GM12874 (cell line): ENCODE data around the gene SERPINC1.
A peak's percentile ranks its signal among the peaks of the same experiment; 100 is the strongest.

Experiments
- TF ChIP-seq, protein P1 (sequence below): IDR thresholded peaks from 2 replicates; pipeline ENCODE4 v1.5.1; 2011; ENCODE audit warnings: low read depth, mild to moderate bottlenecking, control low read depth, low read length, moderate library complexity; ENCODE audit not compliant: insufficient read depth

Gene SERPINC1

DNA sequence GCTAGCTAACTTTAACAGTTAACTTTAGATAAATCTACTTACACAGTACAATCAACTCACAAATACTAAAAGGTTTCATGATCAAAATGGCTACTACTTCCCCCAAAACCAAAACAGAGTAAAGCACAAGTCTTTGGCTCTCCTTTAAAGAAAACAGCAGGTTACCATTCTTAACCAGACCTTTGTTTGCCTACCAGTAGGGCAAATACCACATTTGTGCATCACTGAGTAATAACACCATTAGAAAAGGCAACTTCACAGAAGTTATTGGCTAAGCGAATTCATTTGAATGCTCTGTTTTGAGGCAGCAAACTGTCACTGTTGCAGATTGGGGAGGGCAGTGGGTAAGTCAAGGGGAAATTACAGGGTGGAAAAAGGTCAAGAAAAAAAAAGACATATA is 17.3 kb upstream of the SERPINC1 start:
- TF ChIP-seq, protein P1, sequence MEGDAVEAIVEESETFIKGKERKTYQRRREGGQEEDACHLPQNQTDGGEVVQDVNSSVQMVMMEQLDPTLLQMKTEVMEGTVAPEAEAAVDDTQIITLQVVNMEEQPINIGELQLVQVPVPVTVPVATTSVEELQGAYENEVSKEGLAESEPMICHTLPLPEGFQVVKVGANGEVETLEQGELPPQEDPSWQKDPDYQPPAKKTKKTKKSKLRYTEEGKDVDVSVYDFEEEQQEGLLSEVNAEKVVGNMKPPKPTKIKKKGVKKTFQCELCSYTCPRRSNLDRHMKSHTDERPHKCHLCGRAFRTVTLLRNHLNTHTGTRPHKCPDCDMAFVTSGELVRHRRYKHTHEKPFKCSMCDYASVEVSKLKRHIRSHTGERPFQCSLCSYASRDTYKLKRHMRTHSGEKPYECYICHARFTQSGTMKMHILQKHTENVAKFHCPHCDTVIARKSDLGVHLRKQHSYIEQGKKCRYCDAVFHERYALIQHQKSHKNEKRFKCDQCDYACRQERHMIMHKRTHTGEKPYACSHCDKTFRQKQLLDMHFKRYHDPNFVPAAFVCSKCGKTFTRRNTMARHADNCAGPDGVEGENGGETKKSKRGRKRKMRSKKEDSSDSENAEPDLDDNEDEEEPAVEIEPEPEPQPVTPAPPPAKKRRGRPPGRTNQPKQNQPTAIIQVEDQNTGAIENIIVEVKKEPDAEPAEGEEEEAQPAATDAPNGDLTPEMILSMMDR = no peak

DNA sequence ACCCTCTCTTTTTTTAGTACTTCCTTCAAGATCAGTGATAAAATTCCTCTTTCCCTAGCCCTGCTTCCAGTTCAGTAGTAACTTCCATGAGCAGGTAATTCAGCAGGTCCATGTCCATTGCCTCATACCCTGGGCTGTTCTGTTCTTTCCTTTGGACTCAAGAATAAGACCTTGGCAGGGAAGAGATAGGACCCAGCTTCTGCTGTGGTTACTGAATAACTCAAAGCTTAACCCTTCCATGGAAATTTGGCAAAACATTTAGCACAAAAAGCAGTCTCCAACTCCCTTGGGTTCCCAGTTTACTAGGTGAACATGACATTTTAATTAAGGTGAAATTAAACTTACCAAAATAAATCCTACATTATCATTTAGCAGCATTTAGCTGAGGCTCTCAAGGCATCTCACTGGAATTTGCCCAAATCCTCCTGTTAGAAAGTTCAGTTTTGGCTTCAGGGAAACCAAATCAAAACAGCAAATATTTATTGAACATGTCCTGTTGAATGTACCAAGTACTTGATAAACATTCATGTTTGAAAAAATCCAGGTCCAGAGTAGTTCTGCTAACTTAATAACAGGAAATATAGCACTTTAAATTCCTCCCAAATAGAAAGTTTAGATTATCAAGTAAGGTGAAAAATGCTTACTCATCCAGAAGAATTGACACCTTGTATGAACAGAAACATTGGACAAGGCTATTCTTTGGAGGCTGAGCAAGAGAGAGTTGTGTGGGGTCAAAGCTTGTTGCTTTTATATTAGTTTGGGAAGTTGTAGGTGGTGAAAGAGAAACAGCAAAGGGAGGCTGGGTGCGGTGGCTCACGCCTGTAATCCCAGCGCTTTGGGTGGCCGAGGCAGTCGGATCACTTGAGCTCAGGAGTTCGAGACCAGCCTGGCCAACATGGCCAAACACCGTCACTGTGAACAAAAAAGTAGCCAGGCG is 8.4 kb upstream of the SERPINC1 start:
- TF ChIP-seq, protein P1 = no peak

DNA sequence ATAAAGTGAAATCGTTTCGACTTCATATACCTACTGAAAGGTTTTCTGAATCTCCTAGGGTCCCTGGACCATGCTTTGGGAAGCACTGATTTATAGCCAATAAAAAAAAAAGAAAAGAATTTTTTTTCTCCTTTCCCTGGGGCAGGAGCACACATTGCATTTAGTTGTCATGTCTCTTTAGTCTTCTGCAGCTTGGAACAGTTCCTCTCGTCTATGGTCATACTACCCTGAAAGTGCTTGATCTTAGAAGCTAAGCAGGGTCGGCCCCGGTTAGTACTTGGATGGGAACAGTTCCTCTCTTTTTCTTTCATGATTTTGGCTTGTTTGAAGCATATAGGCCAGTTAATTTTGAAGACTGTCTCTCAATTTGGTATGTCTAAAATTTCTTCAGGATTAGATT is 3.7 kb upstream of the SERPINC1 start:
- TF ChIP-seq, protein P1 = no peak

DNA sequence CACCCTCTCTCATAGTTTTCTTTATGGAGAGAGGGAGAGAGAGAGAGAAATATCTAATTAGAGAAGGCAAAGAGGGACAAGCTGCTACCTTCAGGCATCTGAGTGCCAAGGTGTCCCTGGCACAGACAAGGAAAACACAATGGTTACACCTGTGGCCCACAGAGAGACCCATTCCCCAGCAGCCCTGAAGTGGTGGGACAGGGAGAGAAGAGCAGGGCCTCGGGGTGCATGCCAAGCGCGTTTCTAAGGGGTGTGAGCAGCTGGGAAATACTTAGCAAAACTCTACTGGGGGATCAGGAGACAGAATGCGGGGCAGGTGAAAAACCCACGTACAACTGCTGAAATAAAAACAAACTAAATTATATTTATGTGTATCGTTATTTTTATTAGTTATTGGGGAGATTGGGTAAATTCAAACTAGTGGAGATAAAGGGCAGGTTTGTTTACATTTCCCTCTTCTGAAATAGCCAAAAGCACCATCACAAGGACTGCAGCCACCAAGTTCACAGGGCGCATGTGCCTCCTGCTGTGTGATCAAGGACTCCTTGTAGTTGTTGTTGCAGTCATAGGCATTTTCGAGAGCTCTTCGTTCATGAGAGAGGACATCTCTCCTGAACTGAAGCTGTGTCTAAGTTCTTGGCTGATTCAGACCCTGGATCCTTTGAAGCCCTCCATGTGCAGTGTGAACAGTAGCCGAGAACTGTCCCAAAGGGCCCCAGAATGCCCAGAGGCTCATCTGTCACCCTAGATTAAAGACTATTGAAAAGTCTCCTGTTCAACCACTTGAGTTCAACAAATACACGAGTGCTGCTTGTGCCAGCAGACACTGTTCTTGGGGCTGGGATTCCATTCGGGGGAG is 737 bp upstream of the SERPINC1 start:
- TF ChIP-seq, protein P1 = no peak

DNA sequence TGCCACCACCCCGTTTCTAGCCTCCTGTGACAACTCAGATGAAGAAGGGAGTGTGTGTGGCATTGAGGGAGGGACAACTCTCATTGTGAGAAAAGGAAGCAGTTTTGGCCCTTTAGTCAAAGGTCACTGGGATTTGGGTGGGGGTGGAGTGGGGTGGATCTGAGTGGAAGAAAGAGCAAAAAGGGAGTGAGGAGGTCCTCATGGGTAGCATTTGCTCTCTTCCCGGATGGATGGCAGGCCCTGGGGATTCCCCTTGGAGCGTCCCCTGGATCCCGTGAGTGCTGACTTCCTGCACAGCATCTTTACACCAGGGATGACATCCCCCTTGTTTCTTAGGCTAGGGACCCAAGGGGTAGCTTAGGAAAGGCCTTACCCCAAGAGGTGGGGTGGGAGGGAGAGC is 460 bp downstream of the SERPINC1 start:
- TF ChIP-seq, protein P1 = no peak

DNA sequence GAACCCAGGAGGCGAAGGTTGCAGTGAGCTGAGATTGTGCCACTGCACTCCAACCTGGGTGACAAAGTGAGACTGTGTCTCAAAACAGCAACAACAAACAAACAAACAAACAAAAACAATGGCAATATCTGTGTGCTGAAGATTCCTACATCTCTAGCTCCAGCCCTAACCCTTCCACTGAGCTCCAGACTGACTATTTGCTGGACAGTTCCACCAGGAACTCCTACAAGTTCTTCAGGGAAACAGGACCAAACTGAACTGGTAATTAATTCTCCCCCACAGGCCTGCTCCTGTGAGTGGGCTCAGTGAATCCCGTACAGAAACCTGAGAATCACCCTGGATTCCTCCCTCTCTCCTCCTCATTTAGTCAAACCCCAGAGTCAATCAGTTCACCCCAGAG is 1.5 kb downstream of the SERPINC1 start:
- TF ChIP-seq, protein P1 = no peak

DNA sequence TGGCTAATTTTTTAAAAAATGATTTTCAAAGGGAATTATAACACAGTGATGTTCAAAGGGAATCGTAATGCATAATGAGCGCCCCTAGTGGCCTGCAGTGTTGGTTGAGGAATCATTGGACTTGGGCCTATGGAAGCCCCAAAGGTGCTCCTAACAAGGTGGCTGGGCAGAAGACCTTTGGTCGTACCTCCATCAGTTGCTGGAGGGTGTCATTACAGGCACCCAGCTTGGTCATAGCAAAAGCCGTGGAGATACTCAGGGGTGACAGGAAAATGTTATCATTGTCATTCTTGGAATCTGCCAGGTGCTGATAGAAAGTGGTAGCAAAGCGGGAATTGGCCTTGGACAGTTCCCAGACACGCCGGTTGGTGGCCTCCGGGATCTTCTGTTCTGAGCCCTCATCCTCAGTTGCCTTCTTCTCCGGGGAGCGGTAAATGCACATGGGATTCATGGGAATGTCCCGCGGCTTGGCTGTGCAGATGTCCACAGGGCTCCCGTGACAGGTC is 2.7 kb downstream of the SERPINC1 start:
- TF ChIP-seq, protein P1 = peak; percentile 73
